Measurements from ENCODE around the gene COG5. TPM values are rescaled to one million over a fixed set of nuclear protein-coding genes. Genes with fewer than 3 reads are reported as not detected.

Gene COG5
- total and polyA plus RNA-seq, 9 of the 15 experiments (the other 6 are each of a cell fraction or from before 2014, with no cell fraction given), result 15.3 to 75.1 (median 56.4) TPM

- no peak for TF ChIP-seq CHD7 (IDR thresholded peaks at IDR 0.05; ENCODE audit: low read depth, low read length)
- TF ChIP-seq RBM17 (IDR thresholded peaks at IDR 0.05; ENCODE audit: borderline replicate concordance, low read depth, low read length), result no peak
- no peak for TF ChIP-seq KLF6 (CRISPR knock-in tag; IDR thresholded peaks at IDR 0.05; ENCODE audit: borderline replicate concordance)
- TF ChIP-seq HDAC3 (IDR thresholded peaks at IDR 0.05; ENCODE audit: borderline replicate concordance, partially characterized antibody), result peak; percentile 62
- no peak for TF ChIP-seq TFAM (CRISPR knock-in tag; conservative IDR thresholded peaks at IDR 0.05)
- TF ChIP-seq DIDO1 (tag; IDR thresholded peaks at IDR 0.05; ENCODE audit: low read depth), result no peak
- TF ChIP-seq ZNF639 (CRISPR knock-in tag; conservative IDR thresholded peaks at IDR 0.05 in 1 of 2, IDR thresholded peaks at IDR 0.05 in 1 of 2), result peak in 1 of 2 experiments; percentile 80; a peak in 2 of 4 replicates
- 0 out of 2 replicates have a peak, but pooled peaks have one; percentile 45 for TF ChIP-seq HLTF (IDR thresholded peaks at IDR 0.05)
- peak; percentile 98 for TF ChIP-seq HBP1 (CRISPR knock-in tag; IDR thresholded peaks at IDR 0.05)
- no peak; the same call in 1 of the 2 replicates for TF ChIP-seq TCF7 (IDR thresholded peaks at IDR 0.05; ENCODE audit: borderline replicate concordance)
- TF ChIP-seq ZNF551 (CRISPR knock-in tag; IDR thresholded peaks at IDR 0.05), result no peak
- TF ChIP-seq L3MBTL2 (IDR thresholded peaks at IDR 0.05), result peak; percentile 73
Measured at GRCh38 chr7:107169120-107170050, 394.3 kb downstream of the COG5 start (continued).
